ENCODE results near the gene CYP17A1.
"Not testable (repeated sequence)": the region's sequence is repeated elsewhere in the genome, so short reads cannot be mapped to it uniquely, and the experiment has no call there.

The CYP17A1 gene

GRCh38 chr10:102835007-102835482, 2.2 kb downstream of the CYP17A1 start:
- peak; percentile 84 for DNase-seq (ENCODE audit: low spot score)

- DNase-seq (ENCODE audit: low spot score): no peak
These were observed 3.1 kb downstream of the CYP17A1 start for GRCh38 chr10:102834143-102834542.

GRCh38 chr10:102832987-102833386, 4.2 kb downstream of the CYP17A1 start:
- DNase-seq (ENCODE audit: low spot score): no peak

- DNase-seq (ENCODE audit: low spot score): no peak
These were observed 5.0 kb downstream of the CYP17A1 start for GRCh38 chr10:102832248-102832647.

- DNase-seq (ENCODE audit: low spot score): no peak
These were observed 5.7 kb downstream of the CYP17A1 start for GRCh38 chr10:102831322-102832071.

DNA sequence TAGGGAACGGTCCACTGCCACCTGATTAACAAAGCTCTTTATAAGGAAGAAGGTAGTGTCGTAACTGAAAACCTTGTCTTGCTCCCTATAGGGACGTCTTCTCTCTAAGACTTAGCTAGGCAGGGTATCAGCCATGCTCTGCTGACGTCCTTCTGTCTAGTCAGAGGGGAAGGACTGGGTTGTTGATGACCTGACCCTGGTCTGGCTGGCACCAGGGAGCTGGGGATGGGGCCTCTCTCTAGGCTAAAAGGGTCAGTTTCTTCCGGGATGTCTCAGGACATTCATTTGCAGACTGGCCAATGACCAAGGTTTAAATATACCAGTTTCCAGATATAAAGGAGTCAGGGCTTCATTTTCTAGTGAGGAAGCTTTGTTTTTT, 9.6 kb downstream of the CYP17A1 start:
- DNase-seq (ENCODE audit: low spot score): no peak

DNA sequence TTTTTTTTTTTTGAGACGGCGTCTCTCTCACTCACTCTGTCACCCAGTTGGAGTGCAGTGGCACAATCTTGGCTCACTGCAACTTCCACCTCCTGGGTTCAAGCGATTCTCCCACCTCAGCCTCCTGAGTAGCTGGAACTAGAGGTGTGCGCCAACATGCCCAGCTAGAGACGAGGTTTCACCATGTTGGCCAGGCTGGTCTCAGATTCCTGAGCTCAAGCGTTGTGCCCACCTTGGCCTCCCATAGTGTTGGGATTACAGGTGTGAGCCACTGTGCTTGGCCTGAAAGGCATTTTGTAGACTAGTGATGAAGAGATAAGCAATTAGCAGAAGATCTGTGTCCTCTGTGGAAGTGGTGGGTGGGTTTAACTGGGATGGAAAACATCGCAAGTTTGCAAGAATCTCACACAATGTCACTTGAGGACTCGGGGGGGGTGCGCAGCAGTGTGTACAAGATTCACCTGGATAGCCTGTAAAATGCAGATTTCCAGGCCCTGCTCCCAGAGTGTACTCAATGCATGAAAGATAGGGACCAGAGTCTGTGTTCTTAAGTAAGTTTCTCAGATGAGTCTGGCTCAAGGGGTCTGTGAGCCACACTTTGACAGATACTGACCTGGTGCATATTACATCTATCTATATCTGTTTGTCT, 10.9 kb downstream of the CYP17A1 start:
- DNase-seq (ENCODE audit: low spot score): no peak

- DNase-seq (ENCODE audit: low spot score): no peak
These were observed 12.5 kb downstream of the CYP17A1 start for GRCh38 chr10:102824664-102825063.

DNA sequence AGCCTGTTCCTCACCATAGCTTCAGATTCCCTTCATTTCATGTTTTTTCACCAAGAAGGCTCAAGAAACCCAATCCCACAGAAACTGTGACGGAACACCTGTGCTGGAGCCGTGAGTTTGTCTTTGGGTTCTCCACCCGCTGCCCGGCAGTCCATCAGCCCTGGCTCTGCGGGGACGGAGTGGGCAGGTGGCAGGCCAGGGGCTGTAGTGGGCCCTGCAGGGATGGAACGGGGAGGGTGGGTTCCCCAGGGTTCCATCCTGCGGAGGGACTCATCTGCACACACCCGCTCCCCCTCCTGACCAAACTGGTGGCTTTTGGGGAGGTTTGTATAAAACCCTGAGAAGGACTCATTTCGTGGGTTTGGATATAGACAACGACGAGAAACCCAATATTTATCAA, 15.0 kb downstream of the CYP17A1 start:
- DNase-seq (ENCODE audit: low spot score): no peak

DNA sequence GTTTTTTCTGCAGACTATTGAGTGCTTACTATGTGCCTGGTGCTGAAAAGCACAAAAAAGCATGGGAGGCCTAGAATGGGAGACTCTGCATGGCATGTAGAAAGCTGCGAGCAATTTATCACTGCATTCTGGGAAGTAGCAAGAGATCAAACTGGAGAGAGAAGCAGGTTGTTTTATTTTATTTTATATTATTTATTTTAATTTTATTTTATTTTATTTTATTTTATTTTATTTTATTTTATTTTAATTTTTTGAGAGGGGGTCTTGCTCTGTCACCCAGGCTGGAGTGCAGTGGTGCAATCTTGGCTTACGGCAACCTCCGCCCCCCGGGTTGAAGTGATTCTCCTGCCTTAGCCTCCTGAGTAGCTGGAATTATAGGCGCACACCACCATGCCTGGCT, 17.2 kb downstream of the CYP17A1 start:
- not testable (repeated sequence) for DNase-seq (ENCODE audit: low spot score)

DNA sequence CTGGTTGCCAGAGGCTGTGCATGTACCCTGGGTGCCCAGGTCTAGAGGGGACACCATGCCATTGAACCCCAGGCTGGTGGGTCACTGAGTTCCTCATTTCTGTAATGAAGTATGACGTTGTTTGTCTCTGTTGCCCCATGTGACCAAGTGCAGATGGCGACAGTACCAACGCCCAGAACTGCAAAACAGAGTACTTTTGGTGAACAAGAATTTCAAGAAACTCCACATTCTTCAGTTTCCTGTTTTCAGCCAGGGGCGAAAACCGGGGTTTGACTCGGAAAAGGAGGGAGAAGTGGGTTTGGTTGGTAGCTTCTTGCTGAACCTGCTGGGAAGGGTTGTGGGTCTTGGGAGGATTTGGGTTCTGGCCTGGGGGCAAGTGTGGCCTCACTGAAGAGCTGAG, 18.2 kb downstream of the CYP17A1 start:
- DNase-seq (ENCODE audit: low spot score): peak; percentile 44

DNA sequence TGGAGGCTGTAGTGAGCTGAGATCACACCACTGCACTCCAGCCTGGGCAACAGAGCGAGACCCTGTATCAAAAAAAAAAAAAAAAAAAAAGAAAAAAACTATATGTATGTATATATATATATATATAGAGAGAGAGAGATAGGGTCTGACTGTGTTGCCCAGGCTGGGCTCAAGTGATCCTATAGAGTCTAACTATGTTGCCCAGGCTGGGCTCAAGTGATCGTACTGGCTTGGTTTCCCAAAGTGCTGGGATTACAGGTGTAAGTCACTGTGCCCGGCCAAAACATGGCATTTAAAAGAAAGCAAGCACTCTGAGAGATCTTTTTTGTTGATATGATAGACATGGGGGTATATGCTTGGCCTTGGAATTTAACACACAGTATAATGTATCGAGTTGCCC, 20.0 kb downstream of the CYP17A1 start:
- no peak for DNase-seq (ENCODE audit: low spot score)

DNA sequence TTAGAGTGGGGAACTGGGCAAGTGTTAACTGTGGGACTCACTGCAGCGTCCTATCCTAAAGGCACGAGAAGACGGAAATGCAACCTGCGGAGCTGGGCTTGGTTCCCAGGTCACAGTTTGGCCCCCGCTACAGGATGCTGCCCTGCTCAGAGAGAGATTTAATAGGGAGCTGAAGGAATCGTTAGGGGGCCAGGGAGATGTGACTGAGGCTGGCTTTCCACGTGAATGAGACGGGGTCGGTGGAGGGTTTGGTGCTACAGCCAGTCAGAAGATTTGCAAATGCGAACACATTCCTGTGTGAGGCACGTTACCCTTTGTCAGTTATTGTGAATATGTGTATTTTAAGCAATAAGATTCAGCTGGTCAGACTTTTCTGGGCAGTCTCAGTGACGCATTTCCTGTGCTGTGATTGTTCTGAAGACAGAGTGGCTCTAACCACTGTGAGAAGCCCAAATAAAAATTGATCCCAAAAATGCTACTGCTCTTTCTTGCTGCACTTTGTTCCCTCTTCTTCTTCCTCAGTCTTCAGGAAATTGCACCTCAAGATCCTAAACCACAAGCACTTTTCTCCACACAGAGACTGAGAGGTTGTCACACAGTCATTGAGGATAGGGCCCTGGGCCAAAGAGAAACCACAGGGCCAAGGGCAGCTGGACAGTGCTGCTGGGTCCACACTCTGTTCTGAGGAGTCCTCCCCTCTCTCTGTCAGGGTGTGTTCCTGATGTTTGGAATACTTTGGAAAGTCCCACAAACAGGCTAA, 21.2 kb downstream of the CYP17A1 start:
- no peak for DNase-seq (ENCODE audit: low spot score)

DNA sequence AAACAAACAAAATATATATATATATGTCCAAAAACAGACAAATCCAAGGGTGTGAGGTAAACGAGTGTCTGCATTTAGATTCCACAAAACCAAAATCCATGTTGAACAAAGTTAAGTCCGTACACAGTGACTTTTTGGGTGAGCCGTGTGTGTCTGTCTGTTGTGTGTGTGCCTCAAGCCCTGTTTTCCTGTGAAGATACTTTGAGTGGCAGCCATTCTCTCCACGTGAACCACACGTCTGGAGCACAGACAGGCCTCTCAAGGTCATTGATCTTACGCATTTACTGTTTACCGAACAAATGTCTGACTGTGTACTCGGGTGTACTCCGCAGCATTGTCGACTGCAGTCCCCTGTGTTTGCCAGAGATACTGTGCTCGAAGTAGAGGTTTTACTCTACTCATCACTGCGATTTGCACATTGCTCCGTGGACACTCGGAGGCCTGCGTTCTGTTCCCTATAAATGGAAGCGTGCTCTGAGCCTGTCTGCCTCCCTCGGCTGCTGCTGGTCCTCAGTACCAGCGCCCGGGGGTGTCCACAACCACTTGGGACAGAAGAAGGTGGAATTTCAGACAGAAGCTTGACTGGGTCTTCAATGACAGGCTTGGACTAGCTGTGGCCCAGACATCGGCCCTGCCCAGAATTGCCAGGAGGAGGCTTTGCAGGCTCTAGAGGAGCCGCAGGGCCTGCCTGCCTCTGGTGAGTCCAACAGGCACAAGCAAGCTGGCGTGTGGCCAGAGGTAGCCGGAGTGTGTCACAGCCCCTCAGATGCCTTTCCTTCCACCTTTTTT, 22.1 kb downstream of the CYP17A1 start:
- DNase-seq (ENCODE audit: low spot score): no peak

GRCh38 chr10:102814453-102814871, 22.8 kb downstream of the CYP17A1 start:
- no peak for DNase-seq (ENCODE audit: low spot score)

DNA sequence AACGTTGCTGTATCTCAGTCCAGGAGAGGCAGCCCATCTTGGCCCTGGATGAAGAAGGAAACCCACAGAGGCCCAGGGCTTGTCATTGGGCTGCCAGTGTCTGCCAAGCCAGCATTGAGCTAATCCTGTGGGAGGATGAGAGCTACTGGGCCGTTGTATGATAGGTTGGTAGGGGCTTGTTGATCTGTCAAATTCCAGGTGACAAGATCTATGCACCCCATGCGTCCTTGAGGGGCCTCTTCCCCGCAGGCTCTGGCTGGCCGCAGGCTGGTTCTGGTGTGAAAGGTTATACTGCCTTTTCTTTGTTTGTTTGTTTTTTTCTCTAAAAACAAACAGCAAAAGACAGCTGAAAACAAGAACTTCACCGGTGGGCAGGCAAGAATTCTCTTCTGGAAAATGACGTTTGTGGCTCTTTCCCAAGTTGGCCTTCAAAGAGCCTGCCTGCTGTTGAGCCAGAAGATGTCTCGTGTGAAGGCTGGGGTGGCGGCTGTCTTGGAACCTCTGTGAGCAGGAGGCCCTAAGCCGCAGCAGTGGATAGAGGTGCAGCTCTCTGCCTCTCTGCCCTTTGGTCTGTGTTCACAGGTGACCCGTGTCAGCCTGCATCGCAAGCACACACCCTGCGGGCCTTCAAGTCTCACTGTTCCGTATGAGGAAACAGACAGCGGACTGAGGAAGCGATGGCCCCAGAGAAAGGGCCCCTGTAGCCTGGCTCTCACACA, 23.3 kb downstream of the CYP17A1 start:
- no peak for DNase-seq (ENCODE audit: low spot score)

DNA sequence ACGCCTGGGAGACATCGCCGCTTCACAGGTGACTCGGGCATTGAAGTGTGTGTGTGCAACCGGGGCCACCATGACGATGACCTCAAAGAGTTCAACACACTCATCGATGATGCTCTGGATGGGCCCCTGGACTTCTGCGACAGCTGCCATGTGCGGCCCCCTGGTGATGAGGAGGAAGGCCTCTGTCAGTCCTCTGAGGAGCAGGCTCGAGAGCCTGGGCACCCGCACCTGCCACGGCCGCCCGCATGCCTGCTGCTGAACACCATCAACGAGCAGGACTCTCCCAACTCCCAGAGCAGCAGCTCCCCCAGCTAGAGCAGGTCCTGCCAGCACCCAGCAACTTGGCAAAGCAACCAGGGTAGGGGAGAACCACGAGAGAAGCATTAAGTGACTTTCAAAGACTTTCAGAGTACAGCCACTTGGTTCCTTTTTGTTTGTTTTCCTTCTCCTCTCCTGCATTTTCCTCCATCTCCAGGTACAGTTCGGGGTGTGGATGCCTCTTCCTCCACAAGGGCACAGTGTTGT, 24.1 kb downstream of the CYP17A1 start:
- DNase-seq (ENCODE audit: low spot score): no peak

DNA sequence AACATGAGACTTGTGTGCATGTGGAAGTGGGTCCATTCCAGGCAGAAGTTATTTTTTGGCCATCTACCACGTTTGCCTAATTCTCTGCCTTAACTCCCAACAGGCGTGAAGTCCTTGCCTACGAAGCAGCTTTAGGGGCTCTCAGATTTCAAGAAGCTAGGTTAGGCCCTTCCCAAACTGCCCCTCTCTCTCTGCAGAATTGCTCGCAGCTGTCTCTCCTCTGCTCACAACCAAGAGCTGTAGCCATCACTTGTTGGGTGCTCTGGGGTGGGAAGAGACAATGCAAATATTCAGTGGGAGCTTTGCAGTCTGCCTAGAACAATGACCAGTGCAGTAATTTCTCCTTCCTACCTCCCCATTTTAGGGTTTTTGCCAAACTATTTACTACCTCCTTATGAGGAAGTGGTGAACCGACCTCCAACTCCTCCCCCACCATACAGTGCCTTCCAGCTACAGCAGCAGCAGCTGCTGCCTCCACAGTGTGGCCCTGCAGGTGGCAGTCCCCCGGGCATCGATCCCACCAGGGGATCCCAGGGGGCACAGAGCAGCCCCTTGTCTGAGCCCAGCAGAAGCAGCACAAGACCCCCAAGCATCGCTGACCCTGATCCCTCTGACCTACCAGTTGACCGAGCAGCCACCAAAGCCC, 24.9 kb downstream of the CYP17A1 start:
- DNase-seq (ENCODE audit: low spot score): peak; percentile 40

DNA sequence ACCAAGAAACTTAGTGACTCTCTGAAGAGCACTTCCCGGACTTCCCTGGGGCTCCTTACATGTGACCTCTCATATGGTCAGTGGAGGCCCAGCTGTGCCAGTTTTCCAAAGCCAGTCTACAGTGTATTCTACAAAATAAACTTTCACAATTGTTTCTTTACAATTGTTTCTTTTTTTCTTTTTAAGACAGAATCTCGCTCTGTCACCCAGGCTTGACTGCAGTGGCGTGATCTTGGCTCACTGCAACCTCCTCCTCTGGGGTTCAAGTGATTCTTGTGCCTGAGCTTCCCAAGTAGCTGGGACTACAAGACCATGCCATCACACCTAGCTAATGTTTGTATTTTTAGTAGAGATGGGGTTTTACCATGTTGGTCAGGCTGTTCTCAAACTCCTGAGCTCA, 25.9 kb downstream of the CYP17A1 start:
- no peak for DNase-seq (ENCODE audit: low spot score)

GRCh38 chr10:102808380-102808779, 28.8 kb downstream of the CYP17A1 start:
- DNase-seq (ENCODE audit: low spot score): no peak
